Adrenal gland (tissue), 12 donors: ENCODE results near the gene RNASE12. TPM values are rescaled to one million over a fixed set of nuclear protein-coding genes. Genes with fewer than 3 reads are reported as not detected.

Experiments used
- DNase-seq, 7 donors: peaks; one replicate each; pipeline ENCODE4 v3.0.0-alpha.2; 2019 to 2020
- H3K27ac ChIP-seq, 5 donors: fragments of 200-600 bp; sonication (generic) in 4 of 5; 1 replicate in 3 of 5; 2 replicates in 2 of 5; pipeline versions ENCODE4 v1.5.1 to v1.8.0; 2016 to 2020; ENCODE audit warnings: mild to moderate bottlenecking in 1 of 5
- H3K27me3 ChIP-seq: fragments of 200-600 bp; 2 replicates; pipeline ENCODE4 v1.8.0; 2021
- H3K36me3 ChIP-seq, 2 donors: fragments of 200-600 bp; replicated peaks in 1 of 2; 1 replicate in 1 of 2; 2 replicates in 1 of 2; pipeline versions ENCODE4 v1.5.1 to v1.8.0; 2018 to 2022
- H3K4me1 ChIP-seq, 2 donors: fragments of 200-600 bp; replicated peaks in 1 of 2; 1 replicate in 1 of 2; 2 replicates in 1 of 2; pipeline versions ENCODE4 v1.5.1 to v1.8.0; 2018 to 2021
- H3K4me3 ChIP-seq, 4 donors: fragments of 200-600 bp; sonication (generic) in 3 of 4; one replicate each; pipeline ENCODE4 v1.5.1; 2016 to 2018
- H3K9me3 ChIP-seq, 3 donors: fragments of 200-600 bp; sonication (generic) in 1 of 3; replicated peaks in 1 of 3; 1 replicate in 2 of 3; 2 replicates in 1 of 3; pipeline versions ENCODE4 v1.5.1 to v1.8.0; 2016 to 2021
- CTCF ChIP-seq, 6 experiments: fragments of 450-650 bp in 4 of 6; fragments of 200-600 bp in 2 of 6; sonication (generic) in 1 of 6; IDR thresholded peaks; 1 replicate in 5 of 6; 2 replicates in 1 of 6; pipeline versions ENCODE4 v1.5.1 to v1.8.0; 2016 to 2021; ENCODE audit warnings: antibody characterized with exemption in 6 of 6, mild to moderate bottlenecking in 2 of 6, moderate library complexity in 1 of 6
- WGBS, 4 donors: extraction: QIAGEN DNeasy Blood & Tissue Kit in 2 of 4; methylation state at CpG; one replicate each; pipeline versions ENCODE4 v1.1.5 to v1.1.7; 2013 to 2017; 5-methylcytosine and 5-hydroxymethylcytosine counted together
- intact Hi-C, 2 donors: fragments of 100-400 bp; cut with DNase I; formaldehyde crosslinking; loops; one replicate each; pipeline versions ENCODE4 v1.14.1 to v1.15.0; 2022 to 2023
- polyA plus RNA-seq, 3 donors: library from polyadenylated mRNA; stranded (reverse); fragments of 200-250 nt in 2 of 3; fragments of 350-450 nt in 1 of 3; fragmentation: Illumina TruSeq in 1 of 3; extraction: RNeasy Lipid Tissue Mini Kit (QIAGEN cat#74804) in 1 of 3; gene quantifications; one replicate each; pipeline ENCODE4 v1.2.3, GENCODE V29; 2013 to 2014
- total RNA-seq, 9 donors: library from RNA; depleted of rRNA in 4 of 9; stranded (reverse); fragments of >200 nt in 4 of 9; fragments of 120-200 nt in 1 of 9; fragmentation: NEBNext Ultra II Directional in 1 of 9; extraction: Animal tissue kit (Norgen Biotek cat#: 25700) in 1 of 9; gene quantifications; one replicate each; pipeline versions ENCODE4 v1.1.0 to v1.2.4, GENCODE V29; 2013 to 2023
- donor health status: healthy with polysubstance abuse.
- donor health status: Bipolar disorder and iron deficiency.
- donor health status: DM: yes; HTN: yes; CAD: no.
- donor health status: DM: no; HTN: no; CAD: no.
- donor health status: DM: no; HTN: no; CAD: no.
- donor health status: DM: yes; HTN: yes; CAD: no.

The RNASE12 gene
- total and polyA plus RNA-seq, 12 donors: not detected

GRCh38 chr14:20546877-20547276 is 44.3 kb downstream of the RNASE12 start:
- WGBS, 4 donors: 43 to 55% (median 48%) methylated on average over 3 of the region's 3 CpGs
- intact Hi-C loops: no loop called here

More at GRCh38 chr14:20546877-20547276, 44.3 kb downstream of the RNASE12 start:
- Histone ChIP-seq H3K27me3 (no peaks in the 10 kb centered on the region), H3K4me3 (no peak overlapping the region), H3K4me1 (no peaks in the 10 kb centered on the region), H3K36me3 (no peaks in the 10 kb centered on the region), H3K9me3 (no peaks in the 10 kb centered on the region), H3K27ac (no peak overlapping the region)
- no peak for TF ChIP-seq CTCF (IDR thresholded peaks at IDR 0.05)
- DNase-seq: no peak

Other genes with a start within 250 kb of the RNASE12 start
- 10 to 100 TPM in 7 of 9 donors, 1 to 10 TPM in 2; 8.5 to 40.3 (median 22.9) TPM for gene PARP2, start 247.7 kb downstream of the RNASE12 start, total RNA-seq
- 10 to 100 TPM; 30.5 to 55.2 (median 33.9) TPM for gene PARP2, start 247.7 kb downstream of the RNASE12 start, polyA plus RNA-seq
- gene TEP1, start 177.9 kb downstream of the RNASE12 start, total RNA-seq: 10 to 100 TPM in 8 of 9 donors, 1 to 10 TPM in 1; 8.7 to 59.8 (median 35.6) TPM
- 10 to 100 TPM; 22.9 to 39.7 (median 24.9) TPM for gene TEP1, start 177.9 kb downstream of the RNASE12 start, polyA plus RNA-seq
- under 1 TPM in 8 of 9 donors, not detected in 1; 0.18 to 0.95 (median 0.37) TPM for gene KLHL33, start 155.2 kb downstream of the RNASE12 start, total RNA-seq
- under 1 TPM; 0.13 to 0.64 (median 0.17) TPM for gene KLHL33, start 155.2 kb downstream of the RNASE12 start, polyA plus RNA-seq
- gene OSGEP, start 136.6 kb downstream of the RNASE12 start, total RNA-seq: 10 to 100 TPM; 25.0 to 57.2 (median 37.4) TPM
- gene OSGEP, start 136.6 kb downstream of the RNASE12 start, polyA plus RNA-seq: 100 to 1,000 TPM in 2 of 3 donors, 10 to 100 TPM in 1; 31.8 to 102 (median 102) TPM
- 100 to 1,000 TPM in 8 of 9 donors, 10 to 100 TPM in 1; 98.4 to 206 (median 165) TPM for gene APEX1, start 136.2 kb downstream of the RNASE12 start, total RNA-seq
- 100 to 1,000 TPM in 2 of 3 donors, 10 to 100 TPM in 1; 94.1 to 304 (median 125) TPM for gene APEX1, start 136.2 kb downstream of the RNASE12 start, polyA plus RNA-seq
- 10 to 100 TPM; 10.6 to 60.1 (median 28.6) TPM for gene PIP4P1, start 129.9 kb downstream of the RNASE12 start, total RNA-seq
- 10 to 100 TPM; 31.9 to 37.6 (median 36.3) TPM for gene PIP4P1, start 129.9 kb downstream of the RNASE12 start, polyA plus RNA-seq
- 10 to 100 TPM in 7 of 9 donors, 1 to 10 TPM in 2; 5.4 to 57.5 (median 17.4) TPM for gene PNP, start 122.0 kb downstream of the RNASE12 start, total RNA-seq
- 100 to 1,000 TPM in 1 of 3 donors, 10 to 100 TPM in 2; 14.3 to 101 (median 25.6) TPM for gene PNP, start 122.0 kb downstream of the RNASE12 start, polyA plus RNA-seq
- gene RNASE10, start 85.8 kb downstream of the RNASE12 start, total RNA-seq: under 1 TPM in 5 of 9 donors, not detected in 4; 0.21 to 0.75 (median 0.58) TPM
- under 1 TPM in 2 of 3 donors, not detected in 1; 0.30 to 0.32 TPM for gene RNASE10, start 85.8 kb downstream of the RNASE12 start, polyA plus RNA-seq
- not detected for gene RNASE9, start 30.3 kb downstream of the RNASE12 start, total RNA-seq
- not detected for gene RNASE9, start 30.3 kb downstream of the RNASE12 start, polyA plus RNA-seq
- under 1 TPM in 1 of 9 donors, not detected in 8; 0.11 TPM for gene RNASE11, start 3.4 kb downstream of the RNASE12 start, total RNA-seq
- under 1 TPM in 1 of 3 donors, not detected in 2; 0.57 TPM for gene RNASE11, start 3.4 kb downstream of the RNASE12 start, polyA plus RNA-seq
- gene OR6S1, start 50.3 kb upstream of the RNASE12 start, total RNA-seq: not detected
- gene OR6S1, start 50.3 kb upstream of the RNASE12 start, polyA plus RNA-seq: not detected
- gene RNASE4, start 93.2 kb upstream of the RNASE12 start, total RNA-seq: 10 to 100 TPM in 2 of 9 donors, 1 to 10 TPM in 7; 1.2 to 24.9 (median 7.7) TPM
- gene RNASE4, start 93.2 kb upstream of the RNASE12 start, polyA plus RNA-seq: 10 to 100 TPM in 1 of 3 donors, 1 to 10 TPM in 2; 6.0 to 12.7 (median 9.8) TPM
- 10 to 100 TPM in 1 of 9 donors, 1 to 10 TPM in 7, under 1 TPM in 1; 0.78 to 12.0 (median 3.6) TPM for gene ANG, start 97.4 kb upstream of the RNASE12 start, total RNA-seq
- 1 to 10 TPM; 1.8 to 10.0 (median 3.7) TPM for gene ANG, start 97.4 kb upstream of the RNASE12 start, polyA plus RNA-seq
- not detected for gene EDDM3A, start 154.5 kb upstream of the RNASE12 start, total RNA-seq
- not detected for gene EDDM3A, start 154.5 kb upstream of the RNASE12 start, polyA plus RNA-seq
- not detected for gene EDDM3B, start 177.0 kb upstream of the RNASE12 start, total RNA-seq
- not detected for gene EDDM3B, start 177.0 kb upstream of the RNASE12 start, polyA plus RNA-seq
- gene RNASE6, start 189.9 kb upstream of the RNASE12 start, total RNA-seq: 10 to 100 TPM in 8 of 9 donors, 1 to 10 TPM in 1; 4.5 to 61.0 (median 22.3) TPM
- 10 to 100 TPM in 1 of 3 donors, 1 to 10 TPM in 2; 5.9 to 17.9 (median 7.2) TPM for gene RNASE6, start 189.9 kb upstream of the RNASE12 start, polyA plus RNA-seq
- gene RNASE1, start 211.5 kb upstream of the RNASE12 start, total RNA-seq: 1,000 to 10,000 TPM in 2 of 9 donors, 100 to 1,000 TPM in 7; 103 to 2,068 (median 604) TPM
- gene RNASE1, start 211.5 kb upstream of the RNASE12 start, polyA plus RNA-seq: 100 to 1,000 TPM; 170 to 424 (median 388) TPM